GM12878 (cell line): Measurements from ENCODE around the gene AGER. TPM values are rescaled to one million over a fixed set of nuclear protein-coding genes. Genes with fewer than 3 reads are reported as not detected.

Experiments used
- ATAC-seq: fragments of 200-7000 bp; cut with Tn5 transposase; 3 replicates; pipeline ENCODE4 v1.9.1; 2020; ENCODE audit warnings: mild to moderate bottlenecking, moderate library complexity
- BruUV-seq: library from RNA; stranded (reverse); fragments of 400-500 nt; replicated peaks from 2 replicates; lab custom pipeline; 2021; lab: Mats Ljungman, UMichigan
- CTCF ChIA-PET: fragments of 300-600 bp; sonication (Branson Sonifier 250); formaldehyde crosslinking; extraction: SDS; loops from one replicate; lab custom pipeline; 2021; ENCODE audit warnings: inconsistent platforms; lab: Yijun Ruan, JAX
- POLR2A ChIA-PET: fragments of 350-600 bp; formaldehyde crosslinking; extraction: SDS; loops from one replicate; lab custom pipeline; 2021; ENCODE audit warnings: inconsistent platforms; lab: Charles Lee
- RAD21 ChIA-PET: fragments of 300-600 bp; sonication (Branson Sonifier 250); formaldehyde crosslinking; loops from one replicate; lab custom pipeline; 2023; ENCODE audit warnings: antibody characterized with exemption; ENCODE audit not compliant: unreplicated experiment; lab: Charles Lee
- SMC1A ChIA-PET: fragments of 300-600 bp; sonication (Branson Sonifier 250); formaldehyde crosslinking; loops from one replicate; lab custom pipeline; 2023; ENCODE audit not compliant: unreplicated experiment, uncharacterized antibody; lab: Charles Lee
- DNase-seq: peaks from one replicate; pipeline ENCODE4 v3.0.0-alpha.2; 2011; ENCODE audit warnings: low read depth, low spot score
- FAIRE-seq: peaks from 3 replicates; lab custom pipeline; 2011; peaks lifted over from hg19 to GRCh38; lab: Jason Lieb, UNC
- H2AFZ ChIP-seq: 2 replicates; pipeline ENCODE4 v1.6.0; 2011; ENCODE audit warnings: low read depth, low read length, control low read depth; ENCODE audit not compliant: control insufficient read depth
- H3K27ac ChIP-seq: 2 replicates; pipeline ENCODE4 v1.5.1; 2011; ENCODE audit warnings: control low read depth; ENCODE audit not compliant: control insufficient read depth, insufficient read depth
- H3K27me3 ChIP-seq, 2 experiments: replicated peaks in 1 of 2; 2 replicates each; pipeline versions ENCODE4 v1.6.0 to v1.6.1; 2011; ENCODE audit warnings: low read length in 1 of 2; ENCODE audit not compliant: control insufficient read depth in 2 of 2, insufficient read depth in 2 of 2
- H3K36me3 ChIP-seq, 2 experiments: 2 replicates each; pipeline ENCODE4 v1.5.1; 2011; ENCODE audit warnings: low read length in 1 of 2; ENCODE audit not compliant: control insufficient read depth in 2 of 2, insufficient read depth in 2 of 2
- H3K4me1 ChIP-seq: 2 replicates; pipeline ENCODE4 v1.6.1; 2011; ENCODE audit warnings: mild to moderate bottlenecking, low read length, moderate library complexity, mixed read lengths; ENCODE audit not compliant: control insufficient read depth, insufficient read depth
- H3K4me2 ChIP-seq: 2 replicates; pipeline ENCODE4 v1.6.0; 2011; ENCODE audit warnings: control low read depth; ENCODE audit not compliant: control insufficient read depth, insufficient read depth
- H3K4me3 ChIP-seq: fragments of 200-600 bp; sonication (generic); 2 replicates; pipeline ENCODE4 v1.5.1; 2016
- H3K79me2 ChIP-seq: 2 replicates; pipeline ENCODE4 v1.6.0; 2011; ENCODE audit warnings: low read length; ENCODE audit not compliant: control insufficient read depth, insufficient read depth
- H3K9ac ChIP-seq: 2 replicates; pipeline ENCODE4 v1.8.0; 2011; ENCODE audit warnings: low read length, control low read depth, mixed read lengths; ENCODE audit not compliant: control insufficient read depth, insufficient read depth
- H3K9me3 ChIP-seq: replicated peaks from 3 replicates; pipeline ENCODE4 v1.5.1; 2011; ENCODE audit warnings: mild to moderate bottlenecking, low read length; ENCODE audit not compliant: control insufficient read depth, insufficient read depth
- H4K20me1 ChIP-seq: 2 replicates; pipeline ENCODE4 v1.6.0; 2011; ENCODE audit not compliant: control insufficient read depth, insufficient read depth
- CBFB ChIP-seq: IDR thresholded peaks from 2 replicates; pipeline ENCODE4 v1.6.1; 2016; ENCODE audit warnings: antibody characterized with exemption, low read depth
- RBBP5 ChIP-seq: fragments of 200-600 bp; sonication (generic); conservative IDR thresholded peaks from 2 replicates; pipeline ENCODE4 v1.6.1; 2016
- RCOR1 ChIP-seq: conservative IDR thresholded peaks from 2 replicates; pipeline ENCODE4 v1.6.1; 2012; ENCODE audit warnings: low read depth, low read length, improper control_type of control experiment
- SUPT20H ChIP-seq: IDR thresholded peaks from 2 replicates; pipeline ENCODE4 v1.6.1; 2011; ENCODE audit warnings: low read depth, mild to moderate bottlenecking, low read length, moderate library complexity, borderline replicate concordance; ENCODE audit not compliant: control insufficient read depth
- ZSCAN29 ChIP-seq: fragments of 450-650 bp; IDR thresholded peaks from 2 replicates; pipeline ENCODE4 v1.6.1; 2017; ENCODE audit warnings: mild to moderate bottlenecking, moderate library complexity
- WGBS: methylation state at CpG from one replicate; pipeline ENCODE4 v1.1.6; 2016; ENCODE audit warnings: low lambda C conversion rate; ENCODE audit not compliant: insufficient replicate concordance, insufficient coverage; ENCODE audit errors: missing lambda C conversion rate; 5-methylcytosine and 5-hydroxymethylcytosine counted together
- in situ Hi-C: fragments of 300-500 bp; cut with MboI; formaldehyde crosslinking; loops from 9 replicates; pipeline ENCODE4 v1.14.3; 2018; ENCODE audit warnings: mixed read lengths
- intact Hi-C: fragments of 100-400 bp; cut with micrococcal nuclease; formaldehyde crosslinking; loops from one replicate; pipeline ENCODE4 v1.14.2; 2022; ENCODE audit not compliant: unreplicated experiment
- polyA plus RNA-seq, 11 experiments: library from polyadenylated mRNA; depleted of rRNA in 4 of 11; unstranded in 6 of 11; stranded (reverse) in 5 of 11; fragments of >200 nt; fragmentation: Nextera tagmentation in 4 of 11; fragmentation: Illumina TruSeq in 1 of 11; extraction: Ambion mirVana in 4 of 11; extraction: Trizol in 1 of 11; gene quantifications; 1 replicate in 1 of 11; 2 replicates in 10 of 11; pipeline versions ENCODE4 v1.2.1 to v1.2.3, GENCODE V29; 2011 to 2016; ENCODE audit warnings: inconsistent platforms in 2 of 11, missing spikeins in 2 of 11, low read depth in 1 of 11
- total RNA-seq, 4 experiments: library from RNA; depleted of rRNA in 3 of 4; stranded (reverse); fragments of >200 nt in 3 of 4; fragmentation: Illumina TruSeq in 1 of 4; extraction: Trizol in 1 of 4; gene quantifications; 2 replicates each; pipeline versions ENCODE4 v1.2.1 to v1.2.3, GENCODE V29; 2013 to 2021
- TF ChIP-seq, protein P1 (sequence below): IDR thresholded peaks from 2 replicates; pipeline ENCODE4 v1.6.1; 2012; ENCODE audit warnings: mild to moderate bottlenecking, low read depth, low read length
- TF ChIP-seq, protein P2 (sequence below), 3 experiments: IDR thresholded peaks in 2 of 3; conservative IDR thresholded peaks in 1 of 3; 2 replicates each; pipeline ENCODE4 v1.5.1; 2011; ENCODE audit warnings: low read depth in 3 of 3, low read length in 3 of 3, mild to moderate bottlenecking in 3 of 3, control low read depth in 2 of 3, moderate library complexity in 2 of 3, inconsistent platforms in 1 of 3, mixed read lengths in 1 of 3; ENCODE audit not compliant: control insufficient read depth in 2 of 3, insufficient read depth in 1 of 3; ENCODE audit errors: extremely low read depth in 1 of 3

Gene AGER
- total and polyA plus RNA-seq, 10 of the 15 experiments (the other 5 are each of a cell fraction or from before 2014, with no cell fraction given), result 1.1 to 18.2 (median 3.9) TPM

- intact Hi-C loops (no loop called here), in situ Hi-C loops (no loop called here)
- ChIA-PET CTCF (no interaction called here), RAD21 (no interaction called here), POLR2A (no interaction called here), SMC1A (no interaction called here)
- no peak for FAIRE-seq
- no peak for ATAC-seq
- BruUV-seq, result no TSS peak
- H3K36me3 ChIP-seq, result no peaks in the 10 kb centered on the region
- TF ChIP-seq RBBP5 (no peak), CBFB (no peak), ZSCAN29 (no peak), RCOR1 (no peak), SUPT20H (no peak)
- TF ChIP-seq, protein P1, sequence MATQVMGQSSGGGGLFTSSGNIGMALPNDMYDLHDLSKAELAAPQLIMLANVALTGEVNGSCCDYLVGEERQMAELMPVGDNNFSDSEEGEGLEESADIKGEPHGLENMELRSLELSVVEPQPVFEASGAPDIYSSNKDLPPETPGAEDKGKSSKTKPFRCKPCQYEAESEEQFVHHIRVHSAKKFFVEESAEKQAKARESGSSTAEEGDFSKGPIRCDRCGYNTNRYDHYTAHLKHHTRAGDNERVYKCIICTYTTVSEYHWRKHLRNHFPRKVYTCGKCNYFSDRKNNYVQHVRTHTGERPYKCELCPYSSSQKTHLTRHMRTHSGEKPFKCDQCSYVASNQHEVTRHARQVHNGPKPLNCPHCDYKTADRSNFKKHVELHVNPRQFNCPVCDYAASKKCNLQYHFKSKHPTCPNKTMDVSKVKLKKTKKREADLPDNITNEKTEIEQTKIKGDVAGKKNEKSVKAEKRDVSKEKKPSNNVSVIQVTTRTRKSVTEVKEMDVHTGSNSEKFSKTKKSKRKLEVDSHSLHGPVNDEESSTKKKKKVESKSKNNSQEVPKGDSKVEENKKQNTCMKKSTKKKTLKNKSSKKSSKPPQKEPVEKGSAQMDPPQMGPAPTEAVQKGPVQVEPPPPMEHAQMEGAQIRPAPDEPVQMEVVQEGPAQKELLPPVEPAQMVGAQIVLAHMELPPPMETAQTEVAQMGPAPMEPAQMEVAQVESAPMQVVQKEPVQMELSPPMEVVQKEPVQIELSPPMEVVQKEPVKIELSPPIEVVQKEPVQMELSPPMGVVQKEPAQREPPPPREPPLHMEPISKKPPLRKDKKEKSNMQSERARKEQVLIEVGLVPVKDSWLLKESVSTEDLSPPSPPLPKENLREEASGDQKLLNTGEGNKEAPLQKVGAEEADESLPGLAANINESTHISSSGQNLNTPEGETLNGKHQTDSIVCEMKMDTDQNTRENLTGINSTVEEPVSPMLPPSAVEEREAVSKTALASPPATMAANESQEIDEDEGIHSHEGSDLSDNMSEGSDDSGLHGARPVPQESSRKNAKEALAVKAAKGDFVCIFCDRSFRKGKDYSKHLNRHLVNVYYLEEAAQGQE, result no peak
- TF ChIP-seq, protein P2, sequence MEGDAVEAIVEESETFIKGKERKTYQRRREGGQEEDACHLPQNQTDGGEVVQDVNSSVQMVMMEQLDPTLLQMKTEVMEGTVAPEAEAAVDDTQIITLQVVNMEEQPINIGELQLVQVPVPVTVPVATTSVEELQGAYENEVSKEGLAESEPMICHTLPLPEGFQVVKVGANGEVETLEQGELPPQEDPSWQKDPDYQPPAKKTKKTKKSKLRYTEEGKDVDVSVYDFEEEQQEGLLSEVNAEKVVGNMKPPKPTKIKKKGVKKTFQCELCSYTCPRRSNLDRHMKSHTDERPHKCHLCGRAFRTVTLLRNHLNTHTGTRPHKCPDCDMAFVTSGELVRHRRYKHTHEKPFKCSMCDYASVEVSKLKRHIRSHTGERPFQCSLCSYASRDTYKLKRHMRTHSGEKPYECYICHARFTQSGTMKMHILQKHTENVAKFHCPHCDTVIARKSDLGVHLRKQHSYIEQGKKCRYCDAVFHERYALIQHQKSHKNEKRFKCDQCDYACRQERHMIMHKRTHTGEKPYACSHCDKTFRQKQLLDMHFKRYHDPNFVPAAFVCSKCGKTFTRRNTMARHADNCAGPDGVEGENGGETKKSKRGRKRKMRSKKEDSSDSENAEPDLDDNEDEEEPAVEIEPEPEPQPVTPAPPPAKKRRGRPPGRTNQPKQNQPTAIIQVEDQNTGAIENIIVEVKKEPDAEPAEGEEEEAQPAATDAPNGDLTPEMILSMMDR (IDR thresholded peaks at IDR 0.05 in 2 of 3, conservative IDR thresholded peaks at IDR 0.05 in 1 of 3; ENCODE audit: control insufficient read depth in 2 of 3, extremely low read depth in 1 of 3, insufficient read depth in 1 of 3, low read depth in 3 of 3, low read length in 3 of 3), result 0 out of 6 replicates have a peak, but pooled peaks of 1 of the 3 experiments have one; percentile 1
- no peaks in the 10 kb centered on the region for H4K20me1 ChIP-seq
- H3K27me3 ChIP-seq, result peaks cover 9 to 12% of the 10 kb centered on the region in 2 experiments
- no peak overlapping the region for H3K4me3 ChIP-seq
- H3K27ac ChIP-seq, result no peak overlapping the region
- H3K79me2 ChIP-seq, result no peaks in the 10 kb centered on the region
- no peaks in the 10 kb centered on the region; the same call in 2 of the 3 replicates for H3K9me3 ChIP-seq
- H3K4me2 ChIP-seq, result peak overlapping the region; percentile 13; the same call in 1 of the 2 replicates
- no peaks in the 10 kb centered on the region; the same call in 1 of the 2 replicates for H3K4me1 ChIP-seq
- no peak overlapping the region for H3K9ac ChIP-seq
- DNase-seq, result no peak
- WGBS, result 47% methylated on average over 47 of the region's 47 CpGs
- no peak overlapping the region for H2AFZ ChIP-seq
Measured at GRCh38 chr6:32149092-32149755, 34.8 kb downstream of the AGER start.
